HG03060 (cell line): ENCODE results near the gene CNKSR2.

Source experiments
- ATAC-seq: cut with Tn5 transposase; IDR thresholded peaks from one replicate; pipeline ENCODE4 v1.9.1; 2021; ENCODE audit warnings: low read depth, moderate number of reproducible peaks; ENCODE audit not compliant: unreplicated experiment

CNKSR2 gene

DNA sequence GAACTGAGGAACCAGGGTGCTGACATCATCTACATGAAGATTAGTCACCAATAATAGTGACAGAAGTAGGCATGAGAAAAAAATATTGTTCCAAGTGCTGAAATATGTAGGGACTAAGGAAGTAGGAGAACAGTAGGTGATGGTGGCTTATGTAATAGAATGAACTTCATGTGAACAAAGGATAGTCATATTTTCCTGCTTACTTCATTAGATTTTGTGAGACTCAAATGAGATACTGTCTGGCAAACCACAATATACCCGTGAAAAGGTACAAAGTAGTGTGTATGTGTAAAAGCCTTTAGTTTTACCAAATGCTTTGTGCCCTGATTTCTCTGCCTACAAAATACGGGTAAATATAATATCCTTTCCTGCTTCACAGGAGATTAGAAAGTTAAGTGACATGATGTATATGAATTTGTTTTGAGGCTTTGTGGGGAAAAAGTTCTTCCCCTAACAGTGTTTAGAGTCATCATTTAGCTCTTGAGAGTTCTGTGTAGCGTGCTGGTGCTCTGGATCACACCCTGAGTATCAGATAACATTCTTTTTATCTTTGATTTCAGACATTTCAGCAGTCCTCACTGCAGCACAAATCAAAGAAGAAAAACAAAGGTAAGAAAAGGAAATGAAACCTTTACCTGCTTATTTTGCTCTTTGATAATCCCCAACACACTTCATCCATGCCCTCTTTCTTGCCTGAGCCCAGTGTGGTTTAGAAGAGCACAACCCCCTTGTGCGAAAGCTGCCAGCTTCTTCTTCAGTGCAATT, 216.0 kb downstream of the CNKSR2 start:
- ATAC-seq: no peak

DNA sequence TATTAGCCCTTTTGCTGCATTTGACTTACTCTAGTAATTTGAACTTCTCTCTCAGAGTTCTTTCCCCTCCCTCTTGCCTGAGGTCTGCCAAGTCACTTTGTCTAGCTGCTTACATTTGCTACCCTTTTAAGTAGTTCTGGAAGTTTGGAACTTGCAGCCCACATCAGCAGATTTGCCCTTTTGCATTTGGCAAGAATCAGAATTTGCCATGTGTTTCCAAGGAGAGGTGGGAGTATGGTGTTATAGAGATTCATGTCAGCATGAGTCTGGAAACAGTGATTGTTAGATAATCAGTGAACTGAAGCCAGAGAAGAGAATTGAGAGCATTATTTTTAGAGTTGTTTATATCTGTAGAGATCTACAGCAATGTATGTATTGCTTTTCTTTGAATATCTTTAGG, 231.8 kb downstream of the CNKSR2 start:
- ATAC-seq: no peak

DNA sequence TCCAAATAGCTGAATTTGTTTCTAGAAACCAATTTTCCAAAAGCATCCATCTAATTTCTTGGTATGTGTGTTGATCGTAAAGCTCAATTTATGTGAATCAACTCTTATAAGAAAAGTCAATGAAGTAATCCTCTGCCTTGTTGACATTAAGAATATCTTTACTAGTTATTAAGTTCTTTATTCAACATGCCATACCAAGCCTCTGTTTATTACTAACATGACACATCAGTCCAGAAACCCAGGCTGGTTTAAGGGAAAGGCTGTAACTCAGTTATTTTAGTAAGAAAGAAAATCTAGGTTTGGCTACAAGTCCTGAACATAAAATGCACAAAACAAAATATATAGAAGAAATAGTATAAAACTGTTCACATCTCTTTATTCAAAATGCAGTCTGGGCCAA, 235.9 kb downstream of the CNKSR2 start:
- no peak for ATAC-seq

DNA sequence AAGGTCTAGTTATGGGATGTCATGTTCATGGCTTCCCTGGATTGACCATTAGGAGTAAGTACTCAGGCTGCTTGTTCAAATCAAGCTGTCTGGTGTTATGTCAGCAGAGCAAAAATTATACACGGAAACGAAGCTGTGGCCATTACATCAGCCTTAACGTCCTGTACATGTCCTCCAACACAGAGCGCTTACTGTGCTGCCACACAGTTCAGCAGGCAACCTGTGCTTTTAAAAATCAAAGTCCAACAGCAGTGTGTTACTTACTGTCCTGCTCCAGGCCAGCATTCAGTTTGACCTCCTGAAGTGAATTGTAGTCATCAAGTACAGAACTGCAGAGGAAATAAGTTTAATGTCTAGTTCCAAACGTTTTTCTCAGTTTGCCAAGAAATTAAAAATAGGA, 237.9 kb downstream of the CNKSR2 start:
- ATAC-seq: no peak

DNA sequence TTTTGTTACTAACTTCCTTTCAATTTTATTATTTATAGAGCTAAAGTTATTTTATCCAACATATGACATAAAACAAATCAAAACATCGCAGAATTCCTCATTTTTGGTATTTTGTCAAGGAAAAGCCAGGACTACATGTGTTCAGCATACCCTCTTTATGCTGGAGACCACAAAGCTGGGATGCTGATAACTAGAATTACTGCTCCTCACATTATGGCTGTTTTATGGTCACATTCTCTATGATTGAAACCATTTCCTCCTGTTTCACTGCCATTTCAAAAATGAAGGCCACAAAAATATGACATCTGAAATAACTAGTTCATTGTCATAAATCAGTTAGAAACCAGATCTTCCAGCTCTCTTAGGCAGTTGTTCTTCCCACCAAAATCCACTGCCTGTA, 242.2 kb downstream of the CNKSR2 start:
- ATAC-seq: no peak

DNA sequence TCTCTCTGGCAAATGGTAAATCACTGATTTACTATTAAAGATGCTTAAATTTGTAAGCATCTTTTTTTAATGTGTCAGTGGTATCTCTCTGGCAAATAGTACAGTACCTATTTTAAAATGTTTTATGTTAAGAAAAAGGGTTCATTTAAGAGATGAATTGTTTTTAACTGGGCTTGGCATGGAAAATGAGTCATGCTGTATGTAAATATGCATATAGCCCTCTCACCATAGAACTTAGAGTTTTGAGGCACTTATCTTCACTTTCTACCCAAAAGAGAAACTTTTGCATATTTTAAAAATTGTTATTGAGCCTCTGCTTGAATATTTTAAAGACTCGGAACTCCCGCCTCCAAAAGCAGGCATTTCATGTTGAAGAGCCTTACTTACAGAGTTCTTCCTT, 246.0 kb downstream of the CNKSR2 start:
- ATAC-seq: no peak

DNA sequence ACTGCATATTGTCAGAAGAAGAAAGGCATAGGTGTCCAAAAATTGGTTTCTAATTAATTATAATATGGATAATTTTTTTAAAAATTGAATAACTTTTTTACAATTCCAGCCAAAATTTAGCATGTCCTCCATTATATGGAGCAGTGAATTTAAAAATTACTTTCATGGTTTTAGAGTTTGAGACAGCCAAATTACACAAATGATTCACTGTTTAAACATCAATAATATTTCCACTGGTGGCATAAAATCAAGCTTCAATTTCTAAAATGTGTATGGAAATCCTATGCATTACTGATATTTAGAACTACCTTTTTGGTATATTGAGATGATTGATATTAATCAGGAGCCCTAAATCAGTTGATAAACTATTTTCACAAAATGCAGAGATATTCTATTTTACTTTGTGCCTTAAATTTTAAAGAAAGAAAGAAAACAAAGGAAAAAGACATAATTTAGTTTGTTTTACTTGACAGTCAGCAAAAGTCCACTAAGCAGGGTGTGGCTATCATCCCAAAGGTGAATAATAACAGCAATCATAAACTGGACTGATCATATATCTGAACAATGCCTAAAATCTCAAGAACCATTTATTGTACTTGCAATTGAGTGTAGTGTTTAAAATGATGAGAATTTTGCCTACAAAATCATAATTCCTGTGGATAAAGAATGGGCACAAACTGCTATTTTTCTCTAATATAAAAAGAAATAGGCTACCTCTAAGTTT, 249.7 kb downstream of the CNKSR2 start:
- no peak for ATAC-seq

DNA sequence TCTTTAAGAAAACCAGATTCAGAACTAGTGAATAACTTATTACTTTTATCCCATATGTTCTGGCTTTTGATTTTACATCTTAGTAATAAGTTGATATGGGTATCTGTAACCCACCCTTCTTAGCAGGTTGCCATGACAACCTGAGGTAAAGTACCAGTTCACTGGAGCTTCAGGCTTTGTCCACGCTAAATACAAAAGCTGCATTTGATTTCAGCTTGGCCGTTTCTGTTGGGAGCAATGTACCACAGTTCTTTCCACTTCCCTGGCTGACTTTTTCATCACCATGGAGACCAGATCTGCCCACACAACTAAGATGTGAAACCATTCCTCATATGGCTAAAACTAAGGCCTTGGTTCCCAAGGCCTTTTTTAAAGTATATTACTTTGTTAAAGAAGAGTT, 257.8 kb downstream of the CNKSR2 start:
- no peak for ATAC-seq

DNA sequence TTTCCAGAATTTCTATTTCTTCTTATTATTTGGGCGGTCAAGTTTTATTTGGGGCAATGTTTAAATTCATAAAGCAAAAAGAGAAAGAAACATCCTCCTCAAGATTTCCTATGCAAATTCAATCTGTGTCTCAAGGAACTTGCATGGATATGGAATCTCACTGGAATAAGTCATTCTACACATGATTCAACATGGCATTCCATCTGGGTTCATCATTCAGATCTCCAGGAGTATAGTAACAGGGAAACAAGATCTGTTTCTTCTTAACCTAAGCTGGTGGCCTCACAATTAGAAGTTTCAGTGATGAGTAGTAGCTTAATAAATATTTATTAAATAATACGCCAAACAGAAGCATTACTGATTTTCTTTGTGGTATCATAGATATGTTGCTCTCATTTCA, 264.1 kb downstream of the CNKSR2 start:
- no peak for ATAC-seq

DNA sequence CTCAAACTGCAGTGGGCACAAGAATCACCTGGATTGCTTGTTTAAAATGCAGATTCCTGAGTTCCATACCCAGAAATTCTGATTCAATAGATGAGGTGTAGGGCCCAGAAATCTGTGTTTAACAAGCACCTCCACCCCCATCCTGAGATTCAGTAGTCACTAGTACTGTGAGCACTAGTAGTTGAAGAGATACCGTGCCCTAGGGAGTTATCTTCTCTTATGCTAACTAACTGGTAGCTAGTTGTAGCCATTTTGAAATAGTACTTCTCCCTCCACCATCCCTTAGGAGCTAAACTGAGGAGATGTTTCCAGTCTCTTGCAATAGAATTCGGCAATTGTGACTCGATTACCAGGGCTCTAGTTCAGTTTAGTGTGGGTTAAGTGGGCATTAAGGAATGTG, 265.6 kb downstream of the CNKSR2 start:
- ATAC-seq: no peak

DNA sequence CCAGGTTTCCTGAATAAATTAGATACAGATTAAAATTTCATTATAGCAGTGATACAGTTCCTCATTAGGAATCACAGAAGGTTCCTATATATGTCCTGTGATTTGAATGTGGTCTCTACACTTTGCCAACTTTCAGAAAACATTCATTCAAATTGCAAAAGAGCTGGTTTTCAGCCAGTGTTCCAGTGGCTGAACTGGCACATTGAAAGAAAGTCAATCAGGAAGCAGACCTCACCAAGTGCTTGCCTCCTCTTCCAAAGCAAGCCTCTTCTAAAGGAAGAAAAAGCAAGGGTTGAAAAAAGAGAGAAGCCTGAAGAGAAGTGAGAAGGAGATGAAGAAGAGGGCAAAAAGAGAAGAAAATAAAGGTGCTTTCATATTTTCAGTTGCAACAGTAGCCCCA, 271.2 kb downstream of the CNKSR2 start:
- no peak for ATAC-seq

DNA sequence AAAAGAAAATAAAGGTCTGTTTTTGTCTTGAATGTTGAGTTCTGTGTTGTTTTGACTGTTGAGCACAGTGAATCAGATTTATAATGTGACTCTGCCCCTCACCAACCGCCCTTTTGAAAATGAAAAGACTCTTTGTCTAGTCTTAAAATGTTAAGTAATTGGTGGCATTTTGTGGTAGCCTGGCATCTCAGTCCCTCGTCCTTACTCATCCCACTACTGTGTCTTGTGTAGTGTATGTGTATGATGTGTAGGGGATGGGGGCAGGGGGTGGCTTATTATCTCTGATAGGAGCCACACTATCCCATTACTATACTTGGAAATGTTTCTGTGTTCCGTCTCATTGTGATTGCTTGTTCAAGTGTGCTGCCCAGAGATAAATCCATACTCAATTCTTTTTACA, 271.7 kb downstream of the CNKSR2 start:
- ATAC-seq: no peak

DNA sequence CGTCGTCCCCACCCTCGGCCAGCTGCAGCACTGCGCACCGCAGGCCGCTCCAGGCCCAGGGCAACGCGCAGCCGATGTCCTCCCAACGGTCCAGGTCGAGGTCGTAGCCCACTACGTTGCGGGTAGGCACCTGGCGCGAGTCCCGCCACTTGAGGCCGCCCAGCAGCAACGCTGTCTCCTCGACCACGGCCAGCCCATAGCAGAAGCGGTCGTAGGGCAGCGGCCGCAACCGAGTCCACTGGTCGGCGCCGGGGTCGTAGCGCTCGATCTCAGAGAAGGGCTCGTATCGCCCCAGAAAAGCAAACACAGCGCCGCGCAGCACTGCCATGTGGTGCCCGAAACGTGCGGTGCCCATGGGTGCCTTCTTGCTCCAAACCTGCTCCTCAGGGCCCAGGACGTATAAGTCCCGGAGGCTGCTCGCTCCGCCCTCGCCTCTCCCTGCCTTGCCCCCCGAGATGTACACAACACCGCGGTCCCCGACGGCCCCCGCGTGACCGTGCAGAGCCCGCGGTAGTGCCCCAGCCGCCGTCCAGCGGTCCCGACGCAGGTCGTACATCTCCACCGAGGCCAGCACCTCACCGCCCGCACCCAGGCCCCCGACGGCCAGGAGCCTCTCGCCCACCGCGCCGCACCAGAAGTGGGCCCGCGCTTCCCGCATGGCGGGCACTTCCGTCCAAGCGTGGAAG, 281.8 kb downstream of the CNKSR2 start:
- no peak for ATAC-seq

DNA sequence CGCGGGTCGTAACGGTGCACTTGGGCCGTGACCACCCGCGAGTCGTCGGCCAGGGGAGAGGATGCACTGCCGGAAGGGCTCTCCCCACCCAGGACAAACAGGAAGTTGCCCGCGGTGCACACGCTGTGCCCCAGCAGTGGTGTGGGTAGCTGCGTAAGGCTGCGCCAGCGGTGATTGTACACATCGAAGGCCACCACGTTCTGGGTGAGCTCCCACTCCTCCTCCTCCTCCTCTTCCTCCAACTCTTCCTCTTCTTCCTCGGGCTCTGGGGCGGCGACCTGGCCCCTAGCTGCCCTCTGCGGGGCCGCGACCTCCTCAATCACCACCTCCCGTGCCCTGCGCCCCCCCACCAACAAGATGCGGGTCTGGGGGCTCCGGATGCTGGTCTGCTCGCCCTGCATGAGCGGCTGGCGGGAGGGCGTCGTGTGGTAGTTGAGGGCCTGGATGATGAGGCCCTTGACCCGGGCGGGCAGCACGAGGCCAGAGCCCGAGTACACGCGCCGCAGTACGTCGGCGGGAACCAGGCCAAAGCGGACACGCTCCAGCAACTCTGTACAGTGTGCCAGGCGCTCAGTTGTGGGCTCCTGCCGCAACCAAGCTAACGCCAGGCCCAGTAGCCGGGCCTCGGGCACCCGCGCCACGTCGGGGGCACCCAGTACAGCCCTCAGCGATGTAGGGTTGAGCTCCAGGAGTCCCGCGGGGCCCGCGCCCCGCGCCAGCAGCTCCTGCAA, 282.5 kb downstream of the CNKSR2 start:
- no peak for ATAC-seq

DNA sequence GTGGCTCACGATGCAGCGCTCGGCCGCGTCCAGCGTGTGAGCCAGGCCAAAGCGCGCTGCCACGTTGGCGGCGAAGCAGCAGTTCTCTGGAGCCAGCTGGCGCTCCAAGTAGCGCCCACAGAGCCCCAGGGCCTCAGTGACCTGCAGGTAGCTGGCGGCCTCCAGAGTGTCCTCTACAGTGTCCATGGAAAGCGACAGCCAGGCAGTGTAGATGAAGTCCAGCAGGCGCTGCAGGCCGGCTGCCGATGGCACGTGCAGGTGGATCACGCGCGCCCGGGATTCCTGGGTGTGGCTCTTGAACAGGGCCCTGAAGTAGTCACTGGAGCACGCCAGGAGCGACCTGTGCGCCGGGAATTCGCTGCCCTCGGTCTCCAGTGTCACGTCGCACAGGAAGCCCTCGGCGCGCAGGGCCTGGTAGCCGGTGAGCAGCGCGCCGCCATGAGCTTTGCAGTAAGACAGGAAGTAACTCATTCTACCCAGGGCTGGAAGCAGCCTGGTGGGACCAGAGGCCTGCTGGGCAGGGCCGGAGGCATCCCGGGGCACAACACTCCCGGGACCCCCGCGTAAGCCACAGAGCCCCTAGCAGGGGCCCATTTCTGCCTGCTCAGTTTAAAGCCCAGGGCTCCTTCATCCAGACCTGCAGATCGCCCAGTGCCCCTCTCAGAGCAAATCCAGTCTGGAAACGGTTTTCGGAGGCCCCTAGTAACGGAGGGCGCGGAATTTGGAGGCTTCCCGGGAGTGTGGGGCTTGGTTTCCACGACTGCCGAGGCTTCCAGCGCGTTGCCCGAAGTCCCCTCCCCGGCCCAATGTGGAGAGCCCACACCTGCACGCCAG, 283.3 kb downstream of the CNKSR2 start:
- no peak for ATAC-seq

DNA sequence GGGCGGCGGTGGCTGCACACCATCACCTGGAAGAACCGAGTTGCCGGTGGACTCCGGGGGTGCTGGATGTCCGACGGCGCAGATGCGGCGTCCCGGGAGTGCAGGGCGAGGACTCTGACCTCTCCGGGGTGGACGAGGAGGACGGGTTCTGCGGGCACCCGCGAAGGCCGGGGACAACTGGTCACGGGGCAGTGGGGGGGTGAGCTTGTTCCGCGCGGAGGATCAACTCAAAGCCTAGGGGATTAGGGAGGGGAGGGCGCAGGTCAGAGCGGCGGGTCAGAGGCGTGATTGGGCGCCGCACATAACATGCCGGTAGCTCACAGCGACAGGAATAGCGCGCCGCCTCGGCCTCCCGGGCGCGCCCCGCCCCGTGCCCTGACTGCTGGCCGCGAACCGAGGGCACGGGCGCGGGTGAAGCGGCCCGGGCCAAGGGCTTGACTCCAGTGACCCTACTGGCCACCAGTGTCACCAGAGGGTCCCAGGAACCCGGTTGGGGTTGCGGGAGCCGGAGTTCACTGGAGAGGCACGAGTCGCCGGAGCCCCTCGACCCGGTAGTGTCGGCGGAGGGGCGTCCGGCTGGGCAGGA, 284.0 kb downstream of the CNKSR2 start, which contains the start of gene KLHL34:
KLHL34 (minus strand) TSS at position 179 of the 586 bp plus-strand sequence. CDS start 542 bp downstream, outside the sequence.
- ATAC-seq: no peak

DNA sequence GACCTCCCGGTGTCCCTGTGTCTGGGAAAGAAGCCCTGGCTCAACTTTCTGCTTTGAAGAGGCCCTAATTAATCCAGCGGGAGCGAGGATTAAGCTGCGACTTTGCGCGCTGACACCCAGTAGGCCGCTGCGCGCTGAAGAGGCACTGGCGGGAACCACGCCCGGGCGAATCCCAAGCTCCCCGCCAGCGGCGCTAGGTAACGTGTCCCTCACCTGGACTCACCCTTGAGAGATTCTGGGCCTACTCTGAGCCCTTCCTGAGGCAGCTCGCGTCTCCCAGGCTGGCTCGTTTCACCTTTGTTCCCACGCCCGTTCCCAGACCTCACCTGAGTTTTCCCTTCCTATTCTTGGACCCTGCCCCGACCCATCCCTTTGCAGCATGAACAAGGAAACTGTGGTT, 284.5 kb downstream of the CNKSR2 start:
- ATAC-seq: no peak

DNA sequence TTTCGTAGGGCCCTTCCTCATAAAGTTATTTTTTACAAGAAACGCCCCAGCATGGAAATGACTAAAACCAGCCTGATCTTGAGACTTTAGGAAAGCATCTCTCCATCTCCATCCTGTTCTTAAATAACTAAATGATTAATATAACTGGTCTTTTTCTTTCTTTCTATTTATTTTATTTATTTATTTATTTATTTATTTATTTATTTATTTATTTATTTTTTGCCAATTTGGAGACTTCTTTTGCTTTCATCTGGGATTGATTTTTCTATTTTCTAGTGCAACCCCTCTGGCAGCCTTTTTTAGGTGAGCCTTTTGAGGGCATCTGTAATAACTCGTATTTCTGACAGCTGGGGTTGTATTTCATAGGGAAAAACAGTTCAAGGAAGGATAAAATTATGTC, 285.1 kb downstream of the CNKSR2 start:
- no peak for ATAC-seq

DNA sequence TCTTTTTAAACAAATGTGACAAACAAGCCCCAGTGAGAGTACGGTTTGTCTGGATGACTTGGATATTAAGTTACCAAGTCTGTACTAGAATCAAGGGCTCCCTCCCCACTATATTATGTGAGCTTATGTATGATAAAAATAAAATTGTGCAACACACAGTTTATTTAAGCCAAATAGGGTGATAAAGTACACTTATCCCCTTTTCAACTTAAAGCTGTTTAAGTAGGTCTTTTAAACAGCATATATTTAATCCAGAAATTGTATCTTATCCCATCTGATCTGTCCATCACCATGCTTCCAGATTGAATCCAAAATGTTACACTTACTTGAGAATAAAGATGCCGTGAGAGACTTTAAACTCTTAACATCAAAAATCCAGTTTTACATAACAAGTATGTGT, 285.9 kb downstream of the CNKSR2 start:
- ATAC-seq: no peak

DNA sequence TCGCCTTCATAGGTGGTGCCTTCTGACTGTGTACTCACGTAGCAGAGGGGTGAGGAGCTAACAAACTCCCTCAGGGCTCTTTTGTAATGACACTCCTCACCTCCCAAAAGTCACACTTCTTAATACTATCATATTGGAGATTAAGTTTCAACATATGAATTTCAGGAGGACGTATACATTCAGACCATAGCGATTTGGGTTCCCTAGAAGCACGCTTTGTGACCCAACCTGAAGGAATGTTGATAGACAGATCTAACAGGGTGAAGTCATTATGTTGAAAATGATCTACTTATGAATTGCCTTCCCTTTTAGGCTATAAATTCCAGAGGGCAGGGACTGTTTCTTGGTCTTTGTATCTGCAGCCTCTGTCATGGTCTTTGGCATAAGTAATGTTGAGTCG, 287.1 kb downstream of the CNKSR2 start:
- no peak for ATAC-seq
